RWPE1 (cell line): Measurements from ENCODE around the gene LIFR.

Experiments used
- CTCF ChIA-PET: fragments of 350-600 bp; sonication (Branson Sonifier 250); formaldehyde crosslinking; extraction: SDS; loops from one replicate; lab custom pipeline; 2021; lab: Yijun Ruan, JAX
- POLR2A ChIA-PET: fragments of 400-600 bp; formaldehyde crosslinking; extraction: SDS; loops from one replicate; lab custom pipeline; 2020; ENCODE audit warnings: antibody characterized with exemption; ENCODE audit not compliant: low non-redundant PET; lab: Yijun Ruan, JAX
- DNase-seq: peaks from one replicate; pipeline ENCODE4 v3.0.0; 2012; ENCODE audit warnings: low spot score
- H3K27ac ChIP-seq: fragments of 450-650 bp; 2 replicates; pipeline ENCODE4 v1.5.1; 2017
- CTCF ChIP-seq: fragments of 450-650 bp; conservative IDR thresholded peaks from 2 replicates; pipeline ENCODE4 v1.5.1; 2017; ENCODE audit warnings: low read depth, mild to moderate bottlenecking

Gene LIFR

GRCh38 chr5:38536968-38537367, 19.5 kb downstream of the LIFR start:
- POLR2A ChIA-PET, result no interaction called here

DNA sequence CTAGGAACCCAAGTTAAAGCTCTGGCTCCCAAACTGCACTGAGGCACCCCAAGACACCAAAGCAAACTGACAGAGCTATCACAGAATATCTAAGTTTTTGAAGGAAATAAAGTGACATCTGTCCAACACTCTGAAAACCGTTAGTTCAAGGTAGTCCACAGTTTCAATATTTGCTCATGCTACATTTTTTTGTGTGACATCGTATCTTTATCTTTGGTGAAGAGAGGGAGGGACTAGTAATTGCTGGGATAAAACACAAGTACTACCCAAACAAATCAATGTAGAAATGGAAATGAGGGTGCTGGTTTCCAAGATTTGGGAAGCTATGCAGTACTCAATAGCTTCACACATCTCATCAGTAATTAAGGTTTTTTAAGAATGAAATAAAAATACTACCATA, 20.6 kb downstream of the LIFR start:
- ChIA-PET CTCF (no interaction called here), POLR2A (no interaction called here)
- TF ChIP-seq CTCF, result no peak
- DNase-seq, result no peak
- H3K27ac ChIP-seq, result no peak overlapping the region

More at GRCh38 chr5:38536968-38537367, 19.5 kb downstream of the LIFR start:
- no peak for TF ChIP-seq CTCF
- DNase-seq, result no peak
- CTCF ChIA-PET, result no interaction called here
- H3K27ac ChIP-seq, result no peak overlapping the region

DNA sequence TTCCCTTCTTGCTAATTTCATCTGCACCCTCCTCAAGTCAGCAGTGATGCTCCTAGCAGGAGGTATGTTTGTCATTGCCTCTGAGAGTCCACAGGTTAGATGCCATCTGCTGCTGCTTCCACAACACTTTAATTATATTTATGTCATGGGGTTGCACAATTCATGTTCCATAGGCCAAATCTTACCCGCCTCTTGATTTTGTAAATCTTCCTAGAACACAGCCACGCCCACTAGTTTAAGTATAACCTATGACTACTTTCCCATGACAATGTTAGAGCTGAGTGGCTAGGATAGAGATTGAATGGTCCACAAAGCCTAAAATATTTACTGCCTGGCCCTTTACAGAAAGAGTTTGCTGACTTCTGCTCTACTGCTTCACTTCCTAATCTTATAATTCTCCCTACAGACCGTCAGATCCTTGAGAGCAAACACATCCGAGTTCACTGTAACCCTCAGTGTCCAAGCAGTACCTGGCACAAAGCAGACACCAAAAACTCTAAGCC, 21.1 kb downstream of the LIFR start:
- H3K27ac ChIP-seq, result no peak overlapping the region
- no peak for DNase-seq
- ChIA-PET CTCF (no interaction called here), POLR2A (no interaction called here)
- no peak for TF ChIP-seq CTCF

- ChIA-PET POLR2A (no interaction called here), CTCF (no interaction called here)
- TF ChIP-seq CTCF, result no peak
- DNase-seq, result no peak
- H3K27ac ChIP-seq, result no peak overlapping the region
Measured at GRCh38 chr5:38534156-38534453, 22.3 kb downstream of the LIFR start.

- POLR2A ChIA-PET, result no interaction called here
- CTCF ChIA-PET, result interaction anchor here (0.5 kb wide), 1 partner anchor 770 kb away, joined by 3 read pairs; no protein-coding TSS in a partner anchor
- TF ChIP-seq CTCF, result no peak
- no peak for DNase-seq
- no peak overlapping the region for H3K27ac ChIP-seq
Measured at GRCh38 chr5:38533286-38534155, 22.9 kb downstream of the LIFR start.

GRCh38 chr5:38532165-38532669, 24.2 kb downstream of the LIFR start:
- no peak overlapping the region for H3K27ac ChIP-seq
- no peak for TF ChIP-seq CTCF
- POLR2A ChIA-PET, result no interaction called here
- CTCF ChIA-PET, result interaction anchor here (1.0 kb wide), 1 partner anchor 91 kb away, joined by 3 read pairs; no protein-coding TSS in a partner anchor
- DNase-seq, result no peak
